Activated effector memory CD4-positive, alpha-beta T cell treated with anti-CD3 and anti-CD28 coated beads, Interleukin-2, amount 50 U/mL, for 16 hours (primary cell): ENCODE measurements around the gene DBI.
"Not testable (repeated sequence)": the region's sequence is repeated elsewhere in the genome, so short reads cannot be mapped to it uniquely, and the experiment has no call there.

ENCODE experiments used
- DNase-seq: peaks from one replicate; pipeline ENCODE4 v3.0.0-alpha.2; 2020

The DBI gene

DNA sequence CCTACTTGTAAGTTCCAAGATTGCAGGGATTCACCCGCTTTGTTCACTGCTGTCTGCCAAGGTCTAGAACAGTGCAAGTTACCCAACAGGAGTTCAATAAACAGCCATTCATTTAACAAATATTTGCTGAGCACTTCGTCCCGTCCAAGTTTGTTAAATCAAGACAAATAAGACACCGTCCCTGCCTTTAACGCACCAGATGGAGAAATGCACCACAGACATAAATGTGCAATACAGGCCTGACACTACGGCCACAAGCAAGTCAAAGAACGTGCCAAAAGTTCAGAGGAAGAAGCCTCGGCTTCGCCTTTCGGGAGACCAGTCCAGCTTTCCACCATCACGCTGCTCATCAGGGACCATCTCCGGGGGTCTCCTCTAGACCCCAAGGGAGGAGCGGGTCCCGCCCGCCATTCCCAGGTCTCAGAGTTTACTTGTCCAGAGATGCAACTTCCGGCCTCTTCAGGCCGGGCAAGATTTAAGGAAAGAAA is 572 bp upstream of the DBI start:
- DNase-seq, result no peak

DNA sequence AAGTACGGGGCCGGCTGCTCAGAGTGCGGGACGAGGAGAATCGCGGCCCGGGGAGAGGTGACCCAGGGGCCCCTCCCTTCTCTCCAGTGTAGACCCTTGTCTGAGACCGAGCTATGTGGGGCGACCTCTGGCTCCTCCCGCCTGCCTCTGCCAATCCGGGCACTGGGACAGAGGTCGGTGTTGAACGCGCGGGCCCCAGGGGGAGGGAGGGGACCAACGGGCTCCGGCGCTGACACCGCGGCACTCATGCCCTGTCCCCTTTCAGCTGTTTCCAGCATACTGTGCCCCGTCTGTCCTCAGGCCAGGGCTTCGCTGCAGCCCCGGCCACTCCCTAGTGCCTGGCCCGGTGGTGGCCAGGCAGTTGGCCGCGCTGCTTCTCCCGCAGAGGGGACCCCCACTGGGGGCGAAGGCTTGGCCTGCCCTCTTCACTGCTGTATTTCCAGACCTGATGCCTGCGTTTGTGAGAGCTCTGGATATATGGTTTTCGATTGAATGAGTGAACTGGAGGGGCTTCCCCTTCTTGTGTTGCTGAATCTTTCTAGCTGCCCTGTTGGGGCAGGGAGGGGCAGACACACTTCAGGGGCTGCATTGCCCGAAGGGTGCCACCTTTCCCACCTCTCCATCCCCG is 809 bp downstream of the DBI start:
- peak; percentile 81 for DNase-seq

DNA sequence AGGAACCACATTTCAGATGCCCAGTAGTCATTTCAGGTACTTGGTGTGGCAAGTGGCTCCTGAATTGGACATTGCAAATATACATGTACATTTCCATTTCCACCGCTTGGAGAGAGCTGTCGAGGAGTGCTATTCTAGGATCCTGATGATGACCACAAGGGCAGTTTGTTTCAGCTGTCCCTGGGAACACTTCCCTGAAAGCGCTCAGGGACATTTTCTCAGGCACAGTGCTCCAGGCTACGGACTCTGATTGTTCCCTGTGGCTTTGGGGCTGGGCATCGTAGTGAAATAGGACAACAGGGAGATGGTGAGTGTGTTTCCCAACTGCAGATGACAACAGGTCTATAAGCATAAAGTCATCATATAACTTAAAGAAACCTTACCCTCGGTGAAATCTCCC is 3.1 kb downstream of the DBI start:
- no peak for DNase-seq

DNA sequence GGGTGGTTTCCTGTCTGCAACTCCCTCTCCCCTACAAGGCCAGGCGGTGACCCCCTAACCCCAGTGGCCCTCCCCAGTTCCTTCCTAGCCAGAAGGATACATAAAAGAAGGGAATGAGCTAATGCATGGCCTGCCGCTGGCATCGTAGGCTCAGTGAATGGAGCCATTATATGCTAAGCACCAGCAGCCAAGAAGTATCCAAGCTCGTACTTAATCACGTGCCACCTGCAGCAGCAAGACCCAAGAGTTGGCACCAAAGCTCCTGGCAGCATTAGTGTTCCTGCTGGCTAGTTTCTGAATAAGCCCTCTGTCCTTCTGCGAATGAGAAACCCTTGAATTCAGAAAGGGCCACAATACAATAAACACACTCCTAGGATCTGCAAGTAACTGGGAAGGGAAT is 4.3 kb downstream of the DBI start:
- DNase-seq, result no peak

DNA sequence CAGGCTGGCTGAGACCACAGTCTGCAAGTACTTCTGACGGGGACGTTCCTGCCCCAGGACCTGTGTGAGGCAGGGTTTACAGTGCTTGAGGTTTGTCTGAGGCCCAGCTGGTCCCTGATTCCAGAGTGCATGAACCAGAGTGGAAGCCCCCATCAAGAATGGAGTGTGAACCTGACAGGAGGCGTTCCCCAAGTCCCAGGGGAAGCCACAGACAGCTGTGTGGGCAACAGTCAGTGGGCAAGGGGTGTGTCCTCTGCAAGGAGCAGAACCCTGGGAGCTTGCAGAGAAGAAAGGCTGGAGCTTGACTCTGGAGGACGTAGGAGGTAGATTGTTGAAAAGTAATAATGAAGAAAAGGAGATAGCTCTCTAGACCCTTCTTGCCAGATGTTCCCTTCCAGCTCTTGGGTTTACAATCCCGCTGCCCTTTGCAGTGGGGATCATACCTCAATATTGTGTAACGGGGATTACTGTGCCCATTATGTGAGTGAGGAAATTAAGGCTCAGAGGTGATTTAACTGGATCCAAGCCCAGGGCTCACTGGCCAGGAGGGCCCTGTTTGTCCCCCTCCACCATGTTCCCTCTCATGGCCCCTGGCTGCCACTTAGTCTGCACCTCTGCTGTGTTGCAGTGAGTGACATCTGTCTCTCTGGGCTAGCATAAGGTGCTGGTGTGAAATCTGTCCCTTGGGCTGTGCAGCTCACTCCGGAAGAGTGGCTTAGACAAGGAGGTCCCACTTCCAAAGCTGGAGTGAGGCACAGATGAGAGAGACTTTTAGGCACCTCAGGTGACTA is 6.2 kb downstream of the DBI start:
- no peak for DNase-seq

DNA sequence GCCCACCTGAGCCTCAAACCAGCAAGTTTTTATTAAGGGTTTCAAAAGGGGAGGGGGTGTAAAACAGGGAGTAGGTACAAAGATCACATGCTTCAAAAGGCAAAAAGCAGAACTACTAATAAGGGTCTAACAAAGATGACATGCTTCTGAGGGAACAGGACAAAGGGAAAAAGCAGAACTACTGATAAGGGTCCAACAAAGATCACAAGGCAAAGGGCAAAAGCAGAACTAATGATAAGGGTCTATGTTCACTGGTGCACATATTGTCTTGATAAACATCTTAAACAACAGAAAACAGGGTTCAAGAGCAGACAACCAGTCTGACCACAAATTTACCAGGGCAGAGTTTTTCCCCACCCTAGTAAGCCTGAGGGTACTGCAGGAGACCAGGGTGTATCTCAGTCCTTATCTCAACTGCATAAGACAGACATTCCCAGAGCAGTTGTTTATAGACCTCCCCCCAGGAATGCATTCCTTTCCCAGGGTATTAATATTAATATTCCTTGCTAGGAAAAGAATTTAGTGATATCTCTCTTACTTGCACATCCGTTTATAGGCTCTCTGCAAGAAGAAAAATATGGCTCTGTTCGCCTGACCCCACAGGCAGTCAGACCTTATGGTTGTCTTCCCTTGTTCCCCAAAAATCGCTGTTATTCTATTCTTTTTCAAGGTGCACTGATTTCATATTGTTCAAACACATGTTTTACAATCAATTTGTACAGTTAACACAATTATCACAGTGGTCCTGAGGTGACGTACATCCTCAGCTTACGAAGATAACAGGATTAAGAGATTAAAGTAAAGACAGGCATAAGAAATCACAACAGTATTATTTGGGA is 7.3 kb downstream of the DBI start:
- not testable (repeated sequence) for DNase-seq

DNA sequence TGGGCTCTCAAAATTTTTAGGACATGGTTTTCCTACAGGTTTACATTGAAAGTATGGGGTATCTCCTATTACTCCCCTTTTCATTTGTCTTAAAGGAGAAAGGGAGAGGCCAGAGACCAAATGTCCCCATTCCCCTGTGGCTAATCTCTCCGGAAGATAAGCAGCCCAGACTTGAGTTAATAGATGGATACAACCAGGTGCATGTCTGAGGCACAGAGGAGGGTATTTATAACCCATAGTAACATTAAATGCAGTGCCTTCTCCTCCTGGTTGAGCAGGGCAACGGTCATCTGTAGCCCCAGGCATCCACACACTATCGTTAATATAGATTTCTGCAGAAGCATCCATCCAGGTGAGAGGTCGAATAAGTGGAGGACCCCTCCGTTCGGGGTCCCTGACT is 9.6 kb downstream of the DBI start:
- not testable (repeated sequence) for DNase-seq

DNA sequence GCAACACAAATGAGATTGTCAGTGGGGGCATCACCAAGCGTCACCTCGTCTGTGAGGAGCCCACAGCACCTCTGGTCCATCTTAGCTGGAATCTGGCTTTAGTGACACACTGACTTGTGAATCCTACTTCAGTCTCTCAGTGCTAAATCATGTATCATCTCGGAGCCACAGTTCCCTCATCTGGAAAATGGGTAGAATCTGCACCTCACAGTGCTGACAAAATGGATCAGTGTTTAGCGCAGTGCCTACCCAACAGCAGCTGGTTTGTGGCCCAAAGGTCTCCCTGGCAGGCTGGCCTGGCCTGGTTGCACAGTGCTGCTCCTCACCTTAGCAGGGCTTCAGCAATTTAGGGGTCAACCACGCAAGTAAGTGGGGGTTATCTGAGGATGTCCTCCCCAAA is 10.0 kb downstream of the DBI start:
- DNase-seq, result no peak

DNA sequence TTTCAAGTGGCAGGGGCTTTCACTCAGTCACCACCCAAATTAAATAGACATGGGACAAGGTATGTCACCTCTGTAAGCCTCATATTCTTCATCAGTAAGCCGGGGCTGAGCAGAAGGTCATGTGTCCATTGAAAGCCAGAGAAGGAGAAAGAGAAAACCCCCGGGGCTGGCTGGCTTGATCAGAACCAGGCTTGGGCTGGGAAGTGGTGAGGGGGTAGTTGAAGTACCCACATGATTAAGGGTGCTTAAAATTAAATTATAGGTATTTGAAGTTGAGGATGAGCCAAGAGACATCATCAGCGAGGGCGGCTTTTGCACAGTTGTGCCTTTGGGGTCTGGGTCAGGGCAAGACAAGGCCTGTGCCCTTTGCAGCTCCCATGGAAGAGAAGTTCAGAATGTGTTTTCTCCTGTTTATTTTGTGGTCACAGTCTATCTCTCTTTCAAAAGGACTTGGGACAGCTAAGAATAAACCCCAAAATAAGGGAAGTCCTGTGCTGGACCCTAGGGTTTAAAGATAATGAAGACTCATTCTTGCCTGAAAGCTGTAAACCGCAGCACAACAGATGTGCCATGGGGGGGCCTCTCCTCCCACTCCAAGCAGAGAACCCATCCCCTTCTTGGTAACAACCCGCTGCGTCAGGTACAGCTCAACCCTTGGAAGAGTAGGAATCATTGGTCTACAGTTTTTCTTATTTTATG is 10.7 kb downstream of the DBI start:
- DNase-seq, result no peak

DNA sequence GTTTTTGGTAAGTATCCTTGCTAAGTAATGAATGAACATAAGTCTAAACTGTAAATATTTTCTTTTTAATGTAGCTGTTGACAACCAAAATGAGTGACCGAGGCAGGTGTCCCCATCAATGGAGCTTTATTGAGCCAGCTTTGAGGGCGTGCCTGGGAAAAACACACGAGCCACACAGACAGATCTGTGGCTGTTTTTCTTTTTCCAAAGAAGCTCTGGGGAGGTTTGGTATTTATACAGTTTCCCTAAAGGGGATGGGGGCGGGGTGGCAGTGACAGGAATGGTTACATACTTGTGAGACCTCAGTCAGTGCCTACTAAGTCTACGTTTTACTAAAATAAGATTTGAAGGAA is 11.2 kb downstream of the DBI start:
- DNase-seq, result no peak

DNA sequence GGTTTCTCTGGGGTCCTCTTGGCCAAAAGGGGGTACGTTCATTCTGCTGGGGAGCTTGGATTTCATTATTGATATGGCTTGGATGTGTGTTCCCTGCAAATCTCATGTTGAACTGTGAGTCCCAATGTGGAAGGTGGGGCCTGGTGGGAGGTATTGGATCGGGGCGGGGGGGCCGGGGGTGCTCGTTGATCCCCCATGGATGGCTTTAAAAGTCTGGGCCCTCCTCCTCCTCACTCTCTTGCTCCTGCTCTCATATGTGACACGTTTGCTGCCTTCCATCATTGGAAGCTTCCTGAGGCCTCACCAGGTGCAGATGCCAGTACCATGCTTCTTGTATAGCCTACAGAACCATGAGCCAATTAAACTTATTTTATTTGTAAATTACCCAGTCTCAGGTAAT is 11.8 kb downstream of the DBI start:
- DNase-seq, result no peak

DNA sequence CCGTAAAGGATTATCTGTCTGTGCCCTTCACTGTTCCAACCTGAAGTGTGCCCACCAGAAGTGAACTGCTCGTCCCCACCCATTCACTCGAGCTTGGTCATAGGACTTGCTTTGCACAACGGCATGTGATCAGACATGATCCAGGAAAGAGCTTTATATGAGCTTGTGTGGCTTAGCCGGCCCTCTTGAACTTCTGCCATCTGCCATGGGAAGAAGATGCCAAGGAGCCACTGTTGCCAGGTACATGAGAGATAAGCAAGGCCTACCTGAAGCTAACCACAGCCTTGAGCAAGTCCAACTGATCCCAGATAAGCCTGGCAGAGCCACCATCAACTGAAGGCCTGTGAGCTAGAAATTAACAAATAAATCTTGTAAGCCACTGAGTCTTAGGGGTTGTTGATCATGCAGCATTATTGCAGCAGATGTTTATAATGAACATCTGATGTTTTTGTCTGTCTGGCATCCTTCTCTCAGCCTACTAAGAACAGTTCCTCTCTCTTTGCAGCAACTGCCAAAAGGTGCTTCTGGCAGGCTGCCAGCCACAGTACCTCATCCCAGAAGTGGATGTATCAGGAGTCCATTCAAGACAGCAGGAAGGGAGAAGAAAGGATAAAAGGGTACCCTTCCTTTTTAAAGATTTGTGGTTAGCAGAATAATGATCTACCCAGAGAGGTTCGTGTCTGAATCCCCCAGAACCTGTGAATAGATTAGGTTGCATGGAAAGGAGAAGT is 16.8 kb downstream of the DBI start:
- no peak for DNase-seq

DNA sequence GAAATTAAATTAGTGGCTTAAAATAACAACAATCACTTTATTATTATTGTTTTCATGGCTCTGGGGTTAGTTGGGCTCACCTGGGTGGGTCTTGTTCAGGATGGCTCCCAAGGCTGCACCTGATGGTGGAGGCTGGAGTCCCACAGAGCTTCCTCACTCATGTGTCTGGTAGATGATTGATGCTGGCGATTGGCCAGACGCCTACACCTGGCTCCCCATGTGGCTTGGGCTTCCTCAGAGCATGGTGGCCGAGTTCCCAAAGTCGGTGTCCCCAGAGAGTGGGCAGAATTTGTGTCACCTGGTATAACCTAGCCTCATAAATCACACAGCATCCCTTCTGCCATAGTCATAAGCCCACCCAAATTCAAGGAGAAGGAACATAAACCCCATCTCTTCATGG is 18.2 kb downstream of the DBI start:
- no peak for DNase-seq

DNA sequence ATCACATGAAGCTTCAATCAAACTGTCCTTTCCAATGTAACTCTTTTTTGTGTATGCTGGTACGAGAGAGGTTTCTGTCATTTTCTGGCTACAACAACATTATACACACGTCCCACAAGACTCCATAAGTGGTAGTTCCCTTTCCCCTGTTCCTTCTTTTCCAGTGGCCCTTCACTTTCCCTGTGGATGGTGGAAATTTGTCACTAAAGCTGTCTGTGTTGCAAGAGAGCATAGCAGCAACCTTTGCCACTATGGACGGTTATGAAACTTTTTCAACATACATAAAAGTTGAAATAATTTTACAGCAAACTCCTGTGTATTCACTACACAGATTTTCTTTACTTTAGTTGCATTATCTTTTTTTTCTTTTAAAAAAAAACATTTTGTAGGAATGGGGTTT is 18.7 kb downstream of the DBI start:
- no peak for DNase-seq

DNA sequence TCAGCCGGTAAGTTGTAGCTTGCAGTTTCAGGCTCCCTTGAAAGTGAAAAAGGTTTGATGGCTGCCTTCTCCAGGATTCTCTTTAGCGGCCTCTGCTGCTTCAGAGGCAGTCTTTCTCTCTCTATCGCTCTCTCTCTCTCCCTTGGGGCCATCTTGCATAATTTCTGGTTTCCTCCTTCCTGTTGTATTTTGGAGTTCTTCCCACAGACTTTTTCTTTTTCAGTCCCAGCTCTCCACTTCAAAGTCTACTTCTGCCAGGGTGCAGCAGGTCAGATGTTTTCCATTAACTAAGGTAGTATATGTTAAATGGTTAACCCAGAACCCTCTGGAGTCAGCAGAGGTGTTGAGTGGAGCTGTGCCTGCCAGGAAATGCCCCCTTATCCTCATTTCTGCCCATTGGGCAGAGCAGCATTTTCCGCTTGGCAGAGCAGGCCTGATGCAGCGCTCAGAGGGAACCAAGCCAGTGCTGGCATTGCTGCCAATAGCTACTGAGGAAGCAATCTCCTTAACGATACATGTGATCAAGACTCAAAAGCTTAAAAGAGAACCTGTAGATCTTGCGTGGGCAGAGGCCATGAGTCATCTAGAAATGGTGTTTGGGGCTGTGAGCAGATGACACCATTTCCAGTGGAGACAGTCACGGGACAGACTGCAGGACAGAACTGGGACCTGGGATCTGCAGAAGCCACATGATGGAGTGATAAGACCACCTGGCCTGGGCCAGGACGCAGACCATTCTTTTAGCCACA is 20.8 kb downstream of the DBI start:
- peak; percentile 69 for DNase-seq

DNA sequence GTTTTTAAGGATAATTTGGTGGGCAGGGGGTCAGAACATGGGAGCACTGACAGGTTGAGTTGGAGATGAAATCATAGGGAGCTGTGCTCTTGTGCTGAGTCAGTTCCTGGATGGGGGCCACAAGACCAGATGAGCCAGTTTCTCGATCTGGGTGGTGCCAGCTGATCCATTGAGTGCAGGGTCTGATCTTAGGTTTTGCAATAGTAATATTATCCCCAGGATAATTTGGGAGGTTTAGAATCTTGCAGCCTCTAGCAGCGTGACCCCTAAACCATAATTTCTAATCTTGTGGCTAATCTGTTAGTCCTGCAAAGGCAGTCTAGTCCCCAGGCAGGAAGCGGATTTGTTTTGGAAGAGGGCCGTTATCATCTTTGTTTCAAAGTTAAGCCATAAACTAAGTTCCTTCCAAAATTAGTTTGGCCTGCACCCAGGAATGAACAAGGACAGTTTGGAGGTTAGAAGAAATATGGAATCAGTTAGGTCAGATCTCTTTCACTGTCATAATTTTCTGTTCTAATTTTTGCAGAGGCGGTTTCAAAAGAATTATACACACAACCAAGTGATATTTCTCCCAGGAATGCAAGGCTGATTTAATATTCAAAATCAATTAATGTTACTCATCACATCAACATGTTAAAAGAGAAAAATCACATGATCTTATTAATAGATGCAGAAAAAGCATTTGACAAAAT is 23.0 kb downstream of the DBI start:
- DNase-seq, result no peak

DNA sequence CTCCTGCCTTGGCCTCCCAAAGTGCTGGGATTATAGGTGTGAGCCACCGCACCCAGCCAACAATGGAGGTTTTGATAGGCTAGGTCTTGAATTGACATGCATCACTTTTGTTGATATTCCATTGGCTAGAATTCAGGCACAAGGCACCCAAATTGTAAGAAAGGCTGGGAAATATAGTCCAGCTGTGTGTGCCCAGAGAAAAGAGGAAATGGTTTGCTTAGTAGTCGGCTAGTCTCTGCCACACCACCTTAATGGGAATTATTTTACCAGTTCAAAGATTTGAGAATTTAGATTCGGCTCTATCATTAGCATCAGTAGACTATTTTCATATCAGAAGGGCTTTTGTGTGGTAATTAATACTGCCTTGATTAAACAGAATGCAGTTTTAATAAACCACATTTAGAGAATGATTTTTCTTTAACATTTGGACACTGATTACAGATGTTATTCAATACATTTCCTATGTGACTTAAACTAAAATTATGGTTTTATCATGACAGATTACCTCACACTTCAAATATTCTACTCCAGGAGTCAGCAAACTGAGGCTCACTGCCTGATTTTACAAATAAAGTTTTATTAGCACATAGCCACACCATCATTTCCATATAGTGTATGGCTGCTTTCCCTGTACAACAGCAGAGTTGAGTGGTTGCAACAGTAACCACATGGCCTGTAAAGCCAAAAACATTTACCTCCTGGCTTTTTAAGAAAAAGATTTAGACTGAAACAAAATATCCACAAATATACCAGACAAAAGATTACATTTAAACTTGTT is 27.4 kb downstream of the DBI start:
- DNase-seq, result no peak

DNA sequence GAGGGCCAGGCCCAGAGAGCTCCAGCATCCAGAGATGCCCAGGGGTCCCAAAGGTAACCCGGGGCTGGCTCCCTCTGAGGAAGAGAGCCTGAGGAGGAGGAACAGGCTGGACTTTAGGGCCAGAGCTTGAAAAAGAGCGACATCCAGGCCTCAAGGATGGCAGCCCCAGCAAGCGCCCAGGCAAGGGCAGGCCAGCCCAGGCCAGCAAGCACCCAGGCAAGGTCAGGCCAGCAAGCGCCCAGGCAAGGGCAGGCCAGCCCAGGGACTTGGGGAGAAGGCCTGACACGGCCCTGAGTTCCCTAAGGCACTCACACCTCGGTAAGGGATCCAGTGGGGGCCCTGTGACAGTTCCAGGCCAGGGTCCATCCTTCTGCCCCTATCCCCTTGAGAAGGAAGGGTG is 30.4 kb downstream of the DBI start:
- DNase-seq, result no peak

DNA sequence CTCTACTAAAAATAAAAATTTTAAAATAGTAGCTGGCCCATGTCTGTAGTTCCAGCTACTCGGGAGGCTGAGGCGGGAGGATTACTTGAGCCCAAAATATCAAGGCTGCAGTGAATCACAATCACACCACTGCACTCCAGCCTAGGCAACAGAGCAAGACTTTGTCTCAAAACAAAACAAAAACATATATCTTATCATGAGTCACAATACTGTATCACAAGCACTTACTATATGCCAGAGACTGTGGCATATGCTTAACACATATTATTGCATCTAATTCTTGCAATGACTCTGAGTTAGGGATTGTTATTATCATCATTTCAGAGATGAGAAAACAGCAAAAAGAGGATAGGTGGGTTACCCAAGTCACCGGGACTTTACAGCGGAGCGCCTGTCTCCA is 35.3 kb downstream of the DBI start:
- no peak for DNase-seq
